ENCODE results near the gene SNAPC2. TPM values are rescaled to one million over a fixed set of nuclear protein-coding genes. Genes with fewer than 3 reads are reported as not detected.

Gene SNAPC2
- polyA plus RNA-seq, 1 donor (not counting 4 experiments of a cell fraction or from before 2014, with no cell fraction given): 10.7 TPM

DNA sequence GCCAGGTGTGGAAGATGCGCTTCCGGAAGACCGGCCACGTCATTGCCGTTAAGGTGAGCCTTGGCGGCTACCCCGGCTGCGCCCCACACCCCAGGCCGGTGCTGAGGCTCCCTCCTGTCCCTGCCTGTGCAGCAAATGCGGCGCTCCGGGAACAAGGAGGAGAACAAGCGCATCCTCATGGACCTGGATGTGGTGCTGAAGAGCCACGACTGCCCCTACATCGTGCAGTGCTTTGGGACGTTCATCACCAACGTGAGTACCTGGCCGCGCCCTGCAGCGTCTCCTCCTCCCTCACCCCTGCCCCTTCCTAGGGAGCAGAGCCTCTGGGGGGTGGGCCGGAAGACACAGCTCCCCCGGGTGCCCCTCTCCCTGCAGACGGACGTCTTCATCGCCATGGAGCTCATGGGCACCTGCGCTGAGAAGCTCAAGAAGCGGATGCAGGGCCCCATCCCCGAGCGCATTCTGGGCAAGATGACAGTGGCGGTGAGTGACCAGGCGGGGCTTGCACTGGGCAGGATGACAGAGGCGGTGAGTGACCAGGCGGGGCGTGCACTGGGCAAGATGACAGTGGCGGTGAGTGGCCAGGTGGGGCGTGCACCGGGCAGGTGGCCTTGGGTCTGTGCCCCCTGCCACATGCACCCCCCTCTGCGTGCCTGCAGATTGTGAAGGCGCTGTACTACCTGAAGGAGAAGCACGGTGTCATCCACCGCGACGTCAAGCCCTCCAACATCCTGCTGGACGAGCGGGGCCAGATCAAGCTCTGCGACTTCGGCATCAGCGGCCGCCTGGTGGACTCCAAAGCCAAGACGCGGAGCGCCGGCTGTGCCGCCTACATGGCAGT is 9.6 kb upstream of the SNAPC2 start:
- Histone ChIP-seq H3K4me3 (ENCODE audit: control insufficient read depth in 2 of 3, extremely low read depth in 1 of 3, insufficient read depth in 2 of 3, low read depth in 1 of 3, low read length in 3 of 3) (no peak overlapping the region), H3K4me1 (ENCODE audit: control insufficient read depth, extremely low read depth, insufficient read depth, low read length) (peaks cover 11% of the 10 kb centered on the region), H3K27me3 (ENCODE audit: control insufficient read depth, extremely low read depth, insufficient read depth, low read length) (peaks cover under 1% of the 10 kb centered on the region), H3K36me3 (ENCODE audit: control insufficient read depth in 2 of 2, extremely low read depth in 1 of 2, insufficient read depth in 2 of 2, low read length in 2 of 2) (peaks cover 7 to 11% of the 10 kb centered on the region in 2 experiments), H3K9ac (ENCODE audit: control insufficient read depth, extremely low read depth, insufficient read depth, low read length) (no peak overlapping the region), H4K20me1 (ENCODE audit: control insufficient read depth, extremely low read depth, insufficient read depth, low read length) (peaks cover 5% of the 10 kb centered on the region), H3K27ac (ENCODE audit: control insufficient read depth, insufficient read depth, low read length) (no peak overlapping the region), H3K9me3 (ENCODE audit: control insufficient read depth, low read depth, low read length) (no peaks in the 10 kb centered on the region), H3K9me1 (ENCODE audit: control insufficient read depth, extremely low read depth, insufficient read depth, low read length) (no peaks in the 10 kb centered on the region), H3K79me2 (ENCODE audit: control insufficient read depth, insufficient read depth, low read length) (peaks cover 23% of the 10 kb centered on the region), H3K4me2 (ENCODE audit: control insufficient read depth, extremely low read depth, insufficient read depth, low read depth, low read length) (no peak overlapping the region), H2AFZ (ENCODE audit: control insufficient read depth, low read length) (no peak overlapping the region)
- dilution Hi-C loops (cut with MboI; ENCODE audit: extremely low pct_ligation_motif_present, low sequenced_read_pairs): no loop called here
- DNase-seq (ENCODE audit: low read depth, low spot score): no peak
- TF ChIP-seq EZH2 (IDR thresholded peaks at IDR 0.05; ENCODE audit: low read length): no peak
- TF ChIP-seq, protein P1, sequence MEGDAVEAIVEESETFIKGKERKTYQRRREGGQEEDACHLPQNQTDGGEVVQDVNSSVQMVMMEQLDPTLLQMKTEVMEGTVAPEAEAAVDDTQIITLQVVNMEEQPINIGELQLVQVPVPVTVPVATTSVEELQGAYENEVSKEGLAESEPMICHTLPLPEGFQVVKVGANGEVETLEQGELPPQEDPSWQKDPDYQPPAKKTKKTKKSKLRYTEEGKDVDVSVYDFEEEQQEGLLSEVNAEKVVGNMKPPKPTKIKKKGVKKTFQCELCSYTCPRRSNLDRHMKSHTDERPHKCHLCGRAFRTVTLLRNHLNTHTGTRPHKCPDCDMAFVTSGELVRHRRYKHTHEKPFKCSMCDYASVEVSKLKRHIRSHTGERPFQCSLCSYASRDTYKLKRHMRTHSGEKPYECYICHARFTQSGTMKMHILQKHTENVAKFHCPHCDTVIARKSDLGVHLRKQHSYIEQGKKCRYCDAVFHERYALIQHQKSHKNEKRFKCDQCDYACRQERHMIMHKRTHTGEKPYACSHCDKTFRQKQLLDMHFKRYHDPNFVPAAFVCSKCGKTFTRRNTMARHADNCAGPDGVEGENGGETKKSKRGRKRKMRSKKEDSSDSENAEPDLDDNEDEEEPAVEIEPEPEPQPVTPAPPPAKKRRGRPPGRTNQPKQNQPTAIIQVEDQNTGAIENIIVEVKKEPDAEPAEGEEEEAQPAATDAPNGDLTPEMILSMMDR (optimal IDR thresholded peaks at IDR 0.05 in 1 of 3, IDR thresholded peaks at IDR 0.05 in 1 of 3, conservative IDR thresholded peaks at IDR 0.05 in 1 of 3; ENCODE audit: extremely low read depth in 1 of 3, insufficient read depth in 2 of 3, low read length in 3 of 3): no peak
- no peak for FAIRE-seq

DNA sequence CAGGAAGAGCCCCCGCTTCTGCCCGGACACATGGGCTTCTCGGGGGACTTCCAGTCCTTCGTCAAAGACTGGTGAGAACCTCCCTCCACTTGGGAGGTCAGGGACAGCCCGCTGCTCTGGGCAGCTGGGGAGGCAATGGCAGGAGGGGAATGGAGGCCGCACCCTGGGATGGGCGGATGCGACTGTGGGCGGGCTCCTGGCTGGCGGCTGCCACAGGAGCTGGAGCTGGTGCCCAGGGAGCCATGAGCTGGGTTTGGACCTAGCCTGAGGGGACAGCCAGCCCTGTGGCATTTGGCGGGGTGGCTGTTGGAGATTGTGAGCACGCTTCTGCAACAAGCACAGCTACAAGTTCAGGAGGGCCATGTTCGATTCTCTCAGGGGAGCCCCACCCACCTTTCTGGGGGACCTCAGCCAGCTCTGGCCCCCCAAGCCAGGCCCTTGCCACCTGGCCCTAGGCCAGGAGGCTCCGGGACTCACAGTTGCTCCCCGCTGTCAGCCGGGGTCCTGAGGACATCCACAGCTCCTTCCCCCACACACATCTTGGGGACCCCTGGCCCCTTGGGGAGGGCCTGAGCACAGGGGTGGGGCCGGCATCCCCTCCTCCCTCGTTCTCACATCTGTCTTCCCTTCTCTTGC is 8.5 kb upstream of the SNAPC2 start:
- no peak for FAIRE-seq
- Histone ChIP-seq H3K36me3 (ENCODE audit: control insufficient read depth in 2 of 2, extremely low read depth in 1 of 2, insufficient read depth in 2 of 2, low read length in 2 of 2) (peaks cover 7 to 11% of the 10 kb centered on the region in 2 experiments), H3K9ac (ENCODE audit: control insufficient read depth, extremely low read depth, insufficient read depth, low read length) (no peak overlapping the region)

More for the DNA sequence above, 8.5 kb upstream of the SNAPC2 start:
- Histone ChIP-seq H3K4me3 (ENCODE audit: control insufficient read depth in 2 of 3, extremely low read depth in 1 of 3, insufficient read depth in 2 of 3, low read depth in 1 of 3, low read length in 3 of 3) (no peak overlapping the region), H3K79me2 (ENCODE audit: control insufficient read depth, insufficient read depth, low read length) (peaks cover 14% of the 10 kb centered on the region), H3K4me1 (ENCODE audit: control insufficient read depth, extremely low read depth, insufficient read depth, low read length) (peaks cover 9% of the 10 kb centered on the region), H2AFZ (ENCODE audit: control insufficient read depth, low read length) (no peak overlapping the region), H3K27me3 (ENCODE audit: control insufficient read depth, extremely low read depth, insufficient read depth, low read length) (peaks cover 10% of the 10 kb centered on the region), H4K20me1 (ENCODE audit: control insufficient read depth, extremely low read depth, insufficient read depth, low read length) (peaks cover 5% of the 10 kb centered on the region), H3K27ac (ENCODE audit: control insufficient read depth, insufficient read depth, low read length) (no peak overlapping the region), H3K9me3 (ENCODE audit: control insufficient read depth, low read depth, low read length) (no peaks in the 10 kb centered on the region), H3K4me2 (ENCODE audit: control insufficient read depth, extremely low read depth, insufficient read depth, low read depth, low read length) (no peak overlapping the region), H3K9me1 (ENCODE audit: control insufficient read depth, extremely low read depth, insufficient read depth, low read length) (no peaks in the 10 kb centered on the region)
- TF ChIP-seq, protein P1 (optimal IDR thresholded peaks at IDR 0.05 in 1 of 3, IDR thresholded peaks at IDR 0.05 in 1 of 3, conservative IDR thresholded peaks at IDR 0.05 in 1 of 3; ENCODE audit: extremely low read depth in 1 of 3, insufficient read depth in 2 of 3, low read length in 3 of 3): no peak
- TF ChIP-seq EZH2 (IDR thresholded peaks at IDR 0.05; ENCODE audit: low read length): no peak
- no peak for DNase-seq (ENCODE audit: low read depth, low spot score)
- dilution Hi-C loops (cut with MboI; ENCODE audit: extremely low pct_ligation_motif_present, low sequenced_read_pairs): no loop called here

All from keratinocyte (primary cell).